ENCODE measurements around the gene EVL. TPM values are rescaled to one million over a fixed set of nuclear protein-coding genes. Genes with fewer than 3 reads are reported as not detected.
"Not testable (repeated sequence)": the region's sequence is repeated elsewhere in the genome, so short reads cannot be mapped to it uniquely, and the experiment has no call there.

Gene EVL
- total RNA-seq, 1 donor from 2014 or later = 6.1 TPM

- TF ChIP-seq CTCF (IDR thresholded peaks at IDR 0.05; ENCODE audit: insufficient read depth, low read length, severe bottlenecking) = no peak
- FAIRE-seq = no peak
- H3K27me3 ChIP-seq (ENCODE audit: control insufficient read depth, insufficient read depth, low read length) = peaks cover 5% of the 10 kb centered on the region
- DNase-seq (ENCODE audit: low read depth) = no peak
- H3K4me3 ChIP-seq (ENCODE audit: low read depth, low read length) = no peak overlapping the region
- no peaks in the 10 kb centered on the region for H3K36me3 ChIP-seq (ENCODE audit: control insufficient read depth, insufficient read depth, low read length)
Observed at GRCh38 chr14:100168506-100168905, 103.3 kb downstream of the EVL start.

GRCh38 chr14:100170880-100171279, 105.7 kb downstream of the EVL start:
- DNase-seq (ENCODE audit: low read depth) (no peak), FAIRE-seq (peak; percentile 66)
- H3K36me3 ChIP-seq (ENCODE audit: control insufficient read depth, insufficient read depth, low read length) = no peaks in the 10 kb centered on the region
- H3K27me3 ChIP-seq (ENCODE audit: control insufficient read depth, insufficient read depth, low read length) = peaks cover 6% of the 10 kb centered on the region
- no peak for TF ChIP-seq CTCF (IDR thresholded peaks at IDR 0.05; ENCODE audit: insufficient read depth, low read length, severe bottlenecking)
- no peak overlapping the region for H3K4me3 ChIP-seq (ENCODE audit: low read depth, low read length)

GRCh38 chr14:100172811-100173210, 107.6 kb downstream of the EVL start:
- peaks cover 2% of the 10 kb centered on the region for H3K27me3 ChIP-seq (ENCODE audit: control insufficient read depth, insufficient read depth, low read length)
- H3K4me3 ChIP-seq (ENCODE audit: low read depth, low read length) = no peak overlapping the region
- FAIRE-seq (peak; percentile 64), DNase-seq (ENCODE audit: low read depth) (no peak)
- TF ChIP-seq CTCF (IDR thresholded peaks at IDR 0.05; ENCODE audit: insufficient read depth, low read length, severe bottlenecking) = no peak
- no peaks in the 10 kb centered on the region for H3K36me3 ChIP-seq (ENCODE audit: control insufficient read depth, insufficient read depth, low read length)

- no peak for DNase-seq (ENCODE audit: low read depth)
- FAIRE-seq = no peak
- TF ChIP-seq CTCF (IDR thresholded peaks at IDR 0.05; ENCODE audit: insufficient read depth, low read length, severe bottlenecking) = no peak
Observed at GRCh38 chr14:100173353-100173752, 108.1 kb downstream of the EVL start.

GRCh38 chr14:100176811-100177327, 111.6 kb downstream of the EVL start:
- no peak for TF ChIP-seq CTCF (IDR thresholded peaks at IDR 0.05; ENCODE audit: insufficient read depth, low read length, severe bottlenecking)
- DNase-seq (ENCODE audit: low read depth) = no peak
- FAIRE-seq = no peak
- H3K36me3 ChIP-seq (ENCODE audit: control insufficient read depth, insufficient read depth, low read length) = no peaks in the 10 kb centered on the region
- H3K4me3 ChIP-seq (ENCODE audit: low read depth, low read length) = no peak overlapping the region
- H3K27me3 ChIP-seq (ENCODE audit: control insufficient read depth, insufficient read depth, low read length) = peaks cover 2% of the 10 kb centered on the region

More at GRCh38 chr14:100173353-100173752, 108.1 kb downstream of the EVL start:
- Histone ChIP-seq H3K36me3 (ENCODE audit: control insufficient read depth, insufficient read depth, low read length) (no peaks in the 10 kb centered on the region), H3K27me3 (ENCODE audit: control insufficient read depth, insufficient read depth, low read length) (peaks cover 2% of the 10 kb centered on the region), H3K4me3 (ENCODE audit: low read depth, low read length) (no peak overlapping the region)

- no peak for TF ChIP-seq CTCF (IDR thresholded peaks at IDR 0.05; ENCODE audit: insufficient read depth, low read length, severe bottlenecking)
- no peak for FAIRE-seq
Observed at GRCh38 chr14:100178691-100179090, 113.5 kb downstream of the EVL start.

GRCh38 chr14:100180671-100181070, 115.4 kb downstream of the EVL start:
- not testable (repeated sequence) for H3K27me3 ChIP-seq (ENCODE audit: control insufficient read depth, insufficient read depth, low read length); H3K4me3 ChIP-seq (ENCODE audit: low read depth, low read length); H3K36me3 ChIP-seq (ENCODE audit: control insufficient read depth, insufficient read depth, low read length); FAIRE-seq; DNase-seq (ENCODE audit: low read depth)

More at GRCh38 chr14:100178691-100179090, 113.5 kb downstream of the EVL start:
- Histone ChIP-seq H3K27me3 (ENCODE audit: control insufficient read depth, insufficient read depth, low read length) (peaks cover 2% of the 10 kb centered on the region), H3K4me3 (ENCODE audit: low read depth, low read length) (no peak overlapping the region), H3K36me3 (ENCODE audit: control insufficient read depth, insufficient read depth, low read length) (no peaks in the 10 kb centered on the region)
- no peak for DNase-seq (ENCODE audit: low read depth)

- H3K27me3 ChIP-seq (ENCODE audit: control insufficient read depth, insufficient read depth, low read length); DNase-seq (ENCODE audit: low read depth); H3K36me3 ChIP-seq (ENCODE audit: control insufficient read depth, insufficient read depth, low read length); FAIRE-seq; H3K4me3 ChIP-seq (ENCODE audit: low read depth, low read length): not testable (repeated sequence)
Observed at GRCh38 chr14:100181876-100182551, 116.8 kb downstream of the EVL start.
